GM04504 (cell line): ENCODE measurements around the gene ERGIC1.
"Not testable (repeated sequence)": the region's sequence is repeated elsewhere in the genome, so short reads cannot be mapped to it uniquely, and the experiment has no call there.

Source experiments
- DNase-seq: peaks from one replicate; pipeline ENCODE4 v3.0.0-alpha.2; 2012; ENCODE audit warnings: low read depth

The ERGIC1 gene

GRCh38 chr5:172800088-172800551 lies 33.9 kb upstream of the ERGIC1 start:
- DNase-seq: peak; percentile 95

GRCh38 chr5:172801179-172801671 lies 32.8 kb upstream of the ERGIC1 start:
- DNase-seq: peak; percentile 85

- DNase-seq: no peak
These were observed 31.9 kb upstream of the ERGIC1 start for GRCh38 chr5:172802112-172802511.

- no peak for DNase-seq
These were observed 31.4 kb upstream of the ERGIC1 start for GRCh38 chr5:172802567-172803176.

GRCh38 chr5:172805018-172805683 lies 28.9 kb upstream of the ERGIC1 start:
- no peak for DNase-seq

- no peak for DNase-seq
These were observed 28.3 kb upstream of the ERGIC1 start for GRCh38 chr5:172805736-172806255.

GRCh38 chr5:172806897-172807672 lies 27.0 kb upstream of the ERGIC1 start:
- DNase-seq: peak; percentile 63

- DNase-seq: no peak
These were observed 26.2 kb upstream of the ERGIC1 start for GRCh38 chr5:172807766-172808311.

- no peak for DNase-seq
These were observed 24.3 kb upstream of the ERGIC1 start for GRCh38 chr5:172809774-172810173.

- not testable (repeated sequence) for DNase-seq
These were observed 23.1 kb upstream of the ERGIC1 start for GRCh38 chr5:172810996-172811395.

GRCh38 chr5:172815631-172816030 lies 18.4 kb upstream of the ERGIC1 start:
- no peak for DNase-seq

- DNase-seq: no peak
These were observed 17.0 kb upstream of the ERGIC1 start for GRCh38 chr5:172816925-172817562.

- no peak for DNase-seq
These were observed 16.4 kb upstream of the ERGIC1 start for GRCh38 chr5:172817664-172818063.

GRCh38 chr5:172818081-172818480 lies 16.0 kb upstream of the ERGIC1 start:
- no peak for DNase-seq

GRCh38 chr5:172819569-172819968 lies 14.5 kb upstream of the ERGIC1 start:
- DNase-seq: no peak

GRCh38 chr5:172820046-172820767 lies 13.8 kb upstream of the ERGIC1 start:
- no peak for DNase-seq

- no peak for DNase-seq
These were observed 12.6 kb upstream of the ERGIC1 start for GRCh38 chr5:172821340-172821985.

- no peak for DNase-seq
These were observed 10.2 kb upstream of the ERGIC1 start for GRCh38 chr5:172823840-172824362.

- no peak for DNase-seq
These were observed 8.3 kb upstream of the ERGIC1 start for GRCh38 chr5:172825610-172826204.

GRCh38 chr5:172827841-172828240 lies 6.2 kb upstream of the ERGIC1 start:
- DNase-seq: no peak
